GM10266 (cell line): Measurements from ENCODE around the gene CDRT15L2.
"Not testable (repeated sequence)": the region's sequence is repeated elsewhere in the genome, so short reads cannot be mapped to it uniquely, and the experiment has no call there.

Experiments
- DNase-seq: peaks from one replicate; pipeline ENCODE4 v3.0.0; 2012; ENCODE audit errors: extremely low spot score
- CTCF ChIP-seq: IDR thresholded peaks from 2 replicates; pipeline ENCODE4 v1.5.1; 2012; ENCODE audit warnings: mild to moderate bottlenecking, low read depth; ENCODE audit not compliant: control insufficient read depth, insufficient read depth; ENCODE audit errors: missing control alignments

CDRT15L2 gene

GRCh38 chr17:20612635-20613034 lies 33.1 kb downstream of the CDRT15L2 start:
- no peak for DNase-seq
- TF ChIP-seq CTCF: no peak

- TF ChIP-seq CTCF: no peak
- DNase-seq: no peak
Measured at GRCh38 chr17:20613248-20613647, 33.7 kb downstream of the CDRT15L2 start.

- no peak for TF ChIP-seq CTCF
- no peak for DNase-seq
Measured at GRCh38 chr17:20613905-20614304, 34.4 kb downstream of the CDRT15L2 start.

GRCh38 chr17:20615461-20615860 lies 35.9 kb downstream of the CDRT15L2 start:
- DNase-seq: not testable (repeated sequence)
